ENCODE results near the gene DUSP16. TPM values are rescaled to one million over a fixed set of nuclear protein-coding genes. Genes with fewer than 3 reads are reported as not detected.
"Not testable (repeated sequence)": the region's sequence is repeated elsewhere in the genome, so short reads cannot be mapped to it uniquely, and the experiment has no call there.

The DUSP16 gene
- polyA plus RNA-seq, 5 donors, result 28.8 to 36.2 (median 31.3) TPM

DNA sequence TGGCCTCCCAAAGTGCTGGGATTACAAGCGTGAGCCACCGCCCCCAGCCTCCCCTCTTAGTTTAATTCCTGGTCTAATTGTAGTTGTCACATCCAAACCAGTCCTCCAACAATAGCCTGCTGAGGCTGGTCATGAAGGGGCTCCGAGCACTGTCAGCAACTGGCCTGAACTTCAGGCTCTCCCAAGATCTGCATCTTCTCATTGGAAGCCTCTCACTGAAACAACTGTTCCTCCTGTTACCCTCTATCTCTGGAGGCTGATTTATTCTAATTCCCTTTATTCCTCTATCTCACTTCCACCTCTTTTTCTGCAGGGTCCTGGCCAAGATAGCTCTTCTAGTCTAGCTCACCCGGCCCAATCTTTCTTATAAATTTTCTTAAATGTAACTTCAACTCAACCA lies 89.4 kb downstream of the DUSP16 start:
- no peak for DNase-seq

DNA sequence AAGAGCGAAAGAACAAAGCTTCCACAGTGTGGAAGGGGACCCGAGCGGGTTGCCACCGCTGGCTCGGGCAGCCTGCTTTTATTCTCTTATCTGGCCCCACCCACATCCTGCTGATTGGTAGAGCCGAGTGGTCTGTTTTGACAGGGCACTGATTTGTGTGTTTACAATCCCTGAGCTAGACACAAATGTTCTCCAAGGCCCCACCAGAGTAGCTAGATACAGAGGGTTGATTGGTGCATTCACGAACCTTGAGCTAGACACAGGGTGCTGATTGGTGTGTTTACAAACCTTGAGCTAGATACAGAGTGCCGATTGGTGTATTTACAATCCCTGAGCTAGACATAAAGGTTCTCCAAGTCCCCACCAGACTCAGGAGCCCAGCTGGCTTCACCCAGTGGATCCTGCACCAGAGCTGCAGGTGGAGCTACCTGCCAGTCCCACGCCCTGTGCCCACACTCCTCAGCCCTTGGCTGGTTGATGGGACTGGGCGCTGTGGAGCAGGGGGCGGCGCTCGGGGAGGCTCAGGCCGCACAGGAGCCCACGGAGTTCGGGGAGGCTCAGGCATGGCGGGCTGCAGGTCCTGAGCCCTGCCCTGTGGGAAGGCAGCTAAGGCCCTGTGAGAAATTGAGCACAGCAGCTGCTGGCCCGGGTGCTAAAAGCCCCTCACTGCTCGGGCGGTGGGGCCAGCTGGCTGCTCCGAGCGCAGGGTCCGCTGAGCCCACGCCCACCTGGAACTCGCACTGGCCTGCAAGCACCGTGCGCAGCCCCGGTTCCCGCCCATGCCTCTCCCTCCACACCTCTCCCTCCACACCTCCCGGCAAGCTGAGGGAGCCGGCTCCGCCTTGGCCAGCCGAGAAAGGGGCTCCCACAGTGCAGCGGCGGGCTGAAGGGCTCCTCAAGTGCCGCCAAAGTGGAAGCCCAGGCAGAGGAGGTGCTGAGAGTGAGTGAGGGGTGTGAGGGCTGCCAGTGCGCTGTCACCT lies 90.4 kb downstream of the DUSP16 start:
- DNase-seq, result not testable (repeated sequence)

DNA sequence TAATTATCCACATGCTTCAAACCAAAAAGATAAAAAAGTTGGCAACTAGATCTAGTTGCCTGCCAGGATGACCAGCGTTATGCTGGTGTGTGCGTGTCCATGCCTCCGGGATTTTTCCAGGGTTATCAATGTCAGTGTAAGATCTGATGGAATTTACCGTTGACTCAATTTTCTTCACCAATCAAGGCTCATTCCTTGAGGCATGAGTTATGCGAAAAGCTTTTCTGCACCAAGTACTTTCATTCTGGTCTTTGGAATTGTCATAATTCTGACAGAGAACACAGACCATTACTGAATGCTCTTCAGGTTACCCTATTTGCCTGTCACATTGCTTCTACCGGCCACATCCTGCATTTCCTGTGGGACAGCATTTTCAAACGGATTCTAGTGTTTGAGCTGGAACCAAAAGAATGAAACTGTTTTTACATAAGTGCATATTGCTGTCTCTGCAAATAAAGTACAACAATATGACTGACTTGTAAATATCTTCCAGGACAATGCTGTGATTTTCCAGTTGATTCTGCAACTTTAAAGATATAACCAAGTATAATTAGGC lies 91.8 kb downstream of the DUSP16 start:
- DNase-seq, result no peak

DNA sequence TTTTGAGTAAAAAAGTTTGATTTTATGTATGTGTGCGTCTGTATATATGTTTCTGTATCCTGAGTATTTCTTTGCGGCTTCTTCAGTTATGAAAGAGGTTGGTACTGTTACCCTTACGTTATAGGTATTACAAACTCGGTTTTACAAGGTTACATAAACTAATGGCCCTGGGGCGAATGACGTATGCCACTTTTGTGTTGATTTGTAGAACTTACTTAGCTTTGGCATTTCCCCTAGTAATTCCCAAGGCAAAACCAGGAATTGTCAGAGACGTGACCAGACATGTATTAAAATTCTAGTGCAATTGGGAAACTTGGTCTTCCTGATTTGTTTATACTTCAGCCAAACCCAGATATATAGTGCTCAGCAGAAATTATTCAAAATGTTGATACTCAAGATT lies 93.3 kb downstream of the DUSP16 start:
- DNase-seq, result no peak

DNA sequence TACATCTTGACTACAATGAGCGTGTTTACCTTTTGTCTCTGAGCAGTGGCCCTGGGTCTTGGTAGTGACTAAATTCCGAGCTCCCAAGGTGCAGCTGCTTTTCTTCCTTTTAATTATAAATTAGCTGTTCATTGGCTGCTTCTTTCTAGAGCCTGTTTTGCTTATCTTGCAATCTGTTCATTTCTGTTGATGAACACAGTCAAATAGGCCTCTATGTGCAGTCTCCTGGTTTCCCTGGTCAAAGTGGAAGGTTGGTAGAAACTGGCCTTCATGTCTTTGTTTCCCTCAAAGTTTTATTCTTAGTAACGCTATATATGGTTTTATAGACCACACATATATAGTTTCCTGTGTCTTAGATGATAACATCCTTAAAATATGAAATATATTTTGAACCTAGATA lies 94.1 kb downstream of the DUSP16 start:
- no peak for DNase-seq

DNA sequence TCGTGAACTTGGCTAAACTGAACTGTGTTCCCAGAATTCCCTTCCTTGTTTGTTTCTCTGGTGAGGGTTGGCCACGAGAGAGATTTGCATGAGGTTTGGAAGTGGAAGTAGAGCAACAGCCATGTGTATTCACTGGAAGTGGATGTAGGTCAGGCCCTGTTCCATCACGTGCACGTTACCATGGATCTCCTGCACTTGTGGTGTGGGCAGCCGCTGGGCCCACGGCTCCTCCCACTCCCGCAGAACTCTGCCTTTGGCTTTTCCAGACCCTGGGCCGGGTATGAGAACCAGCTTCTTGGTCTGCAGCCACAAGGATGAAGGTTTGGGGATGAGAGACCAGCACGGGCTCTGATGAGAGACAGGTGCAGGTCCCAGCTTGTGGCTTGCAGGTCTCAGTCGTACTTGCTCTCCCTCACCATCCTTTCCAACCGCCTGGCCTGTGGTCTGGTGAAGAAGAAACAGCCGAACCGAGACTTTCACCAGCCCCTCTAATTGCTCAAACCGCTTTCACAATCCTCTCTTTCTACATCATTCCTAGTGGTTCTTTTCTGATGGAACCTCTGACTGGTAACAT lies 94.9 kb downstream of the DUSP16 start:
- DNase-seq, result no peak

DNA sequence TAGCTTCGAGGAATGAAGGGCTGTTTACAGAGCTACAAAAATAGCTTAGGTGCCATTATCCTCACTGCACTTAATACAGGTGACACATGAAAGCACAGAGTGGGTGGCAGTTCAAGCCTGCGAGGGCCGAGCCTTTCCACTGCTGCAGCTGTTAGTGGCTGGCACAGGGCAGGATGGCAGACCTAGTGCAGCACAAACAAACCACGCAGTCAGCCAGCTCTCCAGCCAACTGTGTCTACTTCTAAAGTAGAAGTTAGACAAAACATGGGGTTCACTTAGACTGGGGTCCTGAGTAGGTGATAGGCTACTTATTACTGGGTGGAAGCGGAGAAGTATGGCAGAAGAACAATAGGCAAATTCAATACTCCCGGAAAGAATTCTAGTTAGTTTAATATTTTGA lies 95.4 kb downstream of the DUSP16 start:
- DNase-seq, result no peak

DNA sequence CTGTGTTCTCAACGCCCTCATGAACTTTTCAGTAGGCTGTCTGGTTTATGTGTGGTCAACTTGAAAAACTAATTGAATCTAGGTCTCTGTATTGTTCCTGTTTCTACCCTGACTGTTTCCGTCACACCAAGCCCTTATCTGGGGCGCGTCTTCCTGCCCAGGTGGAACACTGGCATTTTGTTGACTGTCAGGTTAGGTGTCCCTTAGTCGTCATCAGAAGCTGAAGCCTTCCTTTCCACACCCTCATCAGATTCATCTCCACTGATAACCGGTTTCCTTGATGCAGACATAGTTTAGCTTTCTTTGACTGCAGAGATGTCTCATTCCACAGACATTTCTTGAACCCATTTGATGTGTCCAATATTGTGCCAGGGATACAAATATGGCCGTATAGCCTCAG lies 96.5 kb downstream of the DUSP16 start:
- no peak for DNase-seq

DNA sequence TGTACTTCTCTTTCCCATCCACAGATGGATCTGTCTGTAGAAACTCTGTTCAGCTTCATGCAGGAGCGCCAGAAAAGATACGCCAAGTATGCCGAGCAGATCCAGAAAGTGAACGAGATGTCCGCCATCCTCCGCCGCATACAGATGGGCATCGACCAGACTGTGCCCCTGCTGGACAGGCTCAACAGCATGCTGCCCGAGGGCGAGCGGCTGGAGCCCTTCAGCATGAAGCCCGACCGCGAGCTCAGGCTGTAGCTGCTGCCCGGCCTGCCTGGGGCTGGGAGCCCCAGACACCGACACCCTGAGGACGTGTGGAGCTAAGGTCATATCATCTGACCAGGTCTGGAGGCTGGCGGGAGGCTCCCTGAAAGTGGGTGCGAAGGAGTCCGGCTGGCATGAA lies 97.1 kb downstream of the DUSP16 start:
- no peak for DNase-seq

DNA sequence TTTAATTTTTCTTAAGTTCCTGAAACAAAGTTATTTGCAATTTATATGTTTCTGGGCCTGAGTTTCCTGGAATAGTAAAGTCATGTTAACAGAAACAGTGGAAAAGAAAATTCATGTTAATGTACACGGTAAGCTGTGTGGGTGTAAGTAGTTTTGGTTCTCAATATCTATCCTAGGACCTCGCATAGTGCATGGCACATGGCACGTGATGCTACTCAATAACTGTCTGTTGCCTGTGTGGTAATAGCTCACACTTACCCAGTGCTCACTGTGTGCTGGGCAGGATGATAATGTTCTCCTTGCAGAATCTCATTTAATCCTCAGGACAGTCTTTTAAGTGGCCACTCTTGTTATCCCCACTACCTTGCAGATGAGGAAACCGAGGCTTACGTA lies 100.7 kb downstream of the DUSP16 start:
- no peak for DNase-seq

DNA sequence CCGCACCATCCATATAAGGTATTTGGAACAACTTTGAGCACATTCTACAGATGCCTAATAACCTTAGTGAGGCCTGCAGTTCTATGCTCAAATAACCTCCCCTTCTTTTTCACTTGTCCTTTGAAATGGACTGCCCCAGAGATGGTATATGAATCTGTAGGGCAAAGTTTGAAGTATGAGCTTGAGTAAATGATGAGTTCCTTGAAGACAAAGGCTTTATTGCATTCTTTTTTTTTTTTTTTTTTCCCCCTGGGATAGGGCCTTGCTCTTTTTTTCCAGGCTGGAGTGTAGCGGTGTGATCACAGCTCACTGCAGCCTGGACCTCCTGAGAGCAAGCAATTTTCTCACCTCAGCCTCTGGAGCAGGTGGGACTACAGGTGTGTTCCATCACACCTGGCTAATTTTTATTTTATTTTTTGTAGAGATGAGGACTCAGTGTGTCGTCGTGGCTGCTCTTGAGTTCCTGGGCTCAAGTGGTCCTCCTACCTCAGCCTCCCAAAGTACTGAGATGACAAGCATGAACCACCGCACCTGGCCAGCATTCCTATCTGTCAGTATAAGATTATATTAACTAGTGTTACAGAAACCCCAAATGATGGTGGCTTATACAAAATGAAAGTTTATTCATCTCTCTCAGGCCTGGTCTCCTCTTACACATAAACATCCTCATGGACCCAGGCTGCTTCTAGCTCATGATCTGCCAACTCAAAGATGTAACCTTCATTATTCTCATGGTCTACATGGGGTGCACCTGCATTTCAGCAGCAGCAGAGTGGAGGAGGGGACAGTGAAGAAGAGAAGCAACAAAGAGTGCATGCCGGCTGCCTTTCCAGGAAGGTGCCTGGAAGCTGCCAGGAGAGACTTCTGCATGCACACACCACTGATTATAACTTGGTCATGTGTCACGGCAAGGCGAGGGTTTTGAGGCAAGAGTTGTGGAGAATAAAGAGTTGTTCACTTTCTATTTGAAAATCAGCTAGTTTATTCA lies 101.4 kb downstream of the DUSP16 start:
- DNase-seq, result no peak

DNA sequence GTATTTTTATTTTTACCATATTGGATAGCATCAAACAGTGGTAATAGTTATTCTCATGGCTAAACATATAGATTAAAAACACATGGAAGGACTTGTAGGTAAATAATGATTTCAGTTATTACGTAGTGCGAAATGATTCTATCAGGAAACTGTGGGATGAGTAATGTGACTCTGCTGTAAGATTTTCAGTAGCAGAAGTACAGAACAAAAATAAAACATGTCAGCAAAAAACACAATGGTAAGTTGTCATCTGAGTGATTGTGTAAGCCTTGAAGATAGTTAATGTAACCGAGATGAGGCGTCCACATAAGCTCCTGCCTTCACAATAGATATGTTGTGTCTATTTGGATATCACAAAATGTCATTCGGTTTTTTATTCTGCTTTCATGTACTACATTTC lies 106.0 kb downstream of the DUSP16 start:
- DNase-seq, result no peak

DNA sequence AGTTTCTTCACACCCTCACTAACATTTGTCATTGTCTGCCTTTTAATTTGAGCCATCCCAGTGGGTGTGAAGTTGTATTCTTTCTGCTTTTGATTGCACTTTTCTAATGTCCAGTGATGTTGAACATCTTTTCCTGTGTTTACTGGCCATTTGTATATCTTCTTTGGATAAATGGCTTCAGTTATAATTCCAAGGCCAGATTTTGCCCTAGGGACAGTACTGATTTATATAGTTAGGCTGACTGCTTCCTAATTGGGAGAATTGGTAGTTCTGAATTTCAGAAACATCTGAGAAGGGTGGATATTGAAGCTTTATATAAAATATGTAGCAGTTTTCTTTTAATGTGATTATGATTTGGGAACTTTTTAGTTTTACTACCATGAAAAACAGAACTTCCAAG lies 108.3 kb downstream of the DUSP16 start:
- DNase-seq, result no peak

DNA sequence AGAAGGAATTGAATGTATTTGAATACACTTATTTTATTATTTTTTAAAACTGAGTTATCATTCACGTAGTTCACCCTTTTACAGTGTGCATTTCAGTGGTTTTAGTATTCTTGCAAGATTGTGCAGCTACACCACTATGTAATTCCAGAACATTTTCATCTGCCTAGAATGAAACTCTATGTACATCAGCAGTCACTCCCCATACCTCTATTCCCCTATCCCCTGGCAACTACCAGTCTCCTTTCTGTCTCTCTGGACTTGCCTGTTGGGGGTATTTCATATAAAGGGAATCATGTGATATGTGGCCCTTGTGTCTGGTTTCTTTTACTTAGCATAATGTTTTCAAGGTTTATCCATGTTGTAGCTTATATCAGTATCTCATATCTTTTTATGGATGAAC lies 109.0 kb downstream of the DUSP16 start:
- no peak for DNase-seq

DNA sequence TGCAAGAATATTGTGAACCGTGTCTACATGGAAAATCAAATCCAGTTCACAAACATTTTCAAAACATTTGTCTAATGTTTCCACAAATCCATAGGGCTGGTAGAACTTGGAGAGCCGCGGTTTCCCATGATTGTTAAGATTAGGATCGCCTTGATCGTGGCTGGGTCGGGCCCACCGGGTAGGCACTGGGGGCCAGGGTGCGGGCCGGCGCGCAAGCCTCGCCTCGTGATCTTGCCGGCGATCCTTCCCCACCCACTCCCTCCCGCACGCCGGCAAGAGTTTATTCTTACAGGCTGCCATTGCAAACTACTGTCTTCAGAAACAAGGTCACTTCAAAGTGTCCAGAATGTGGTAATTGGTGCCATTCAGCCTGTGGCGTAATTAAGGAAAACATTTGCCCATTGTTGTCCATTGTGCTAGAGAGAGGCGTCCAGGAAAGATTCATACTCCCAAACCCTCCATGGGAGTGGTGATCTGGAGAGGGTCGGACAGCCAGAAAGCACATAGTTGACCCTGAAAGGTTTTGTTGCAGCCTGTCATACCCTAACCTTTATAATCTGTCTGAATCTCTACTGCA lies 110.2 kb downstream of the DUSP16 start:
- DNase-seq, result no peak

DNA sequence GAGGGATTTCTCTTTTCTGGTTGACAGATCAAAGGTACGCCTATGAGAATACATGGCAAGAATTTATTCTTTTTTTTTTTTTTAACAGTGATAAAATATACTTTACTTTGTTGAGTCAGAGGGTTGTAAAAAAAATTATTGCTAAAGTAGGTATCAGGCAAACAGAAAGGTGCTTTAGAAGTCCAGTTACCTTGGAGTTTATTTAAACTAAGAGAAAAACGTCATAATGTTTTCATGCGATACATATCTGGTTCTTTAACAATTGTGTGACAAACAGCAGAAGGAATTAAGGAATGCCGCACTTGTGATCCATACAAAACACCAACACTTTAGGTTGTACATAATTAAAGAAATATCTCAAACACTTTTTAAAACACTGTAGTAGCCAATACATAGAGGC lies 111.6 kb downstream of the DUSP16 start:
- DNase-seq, result no peak

DNA sequence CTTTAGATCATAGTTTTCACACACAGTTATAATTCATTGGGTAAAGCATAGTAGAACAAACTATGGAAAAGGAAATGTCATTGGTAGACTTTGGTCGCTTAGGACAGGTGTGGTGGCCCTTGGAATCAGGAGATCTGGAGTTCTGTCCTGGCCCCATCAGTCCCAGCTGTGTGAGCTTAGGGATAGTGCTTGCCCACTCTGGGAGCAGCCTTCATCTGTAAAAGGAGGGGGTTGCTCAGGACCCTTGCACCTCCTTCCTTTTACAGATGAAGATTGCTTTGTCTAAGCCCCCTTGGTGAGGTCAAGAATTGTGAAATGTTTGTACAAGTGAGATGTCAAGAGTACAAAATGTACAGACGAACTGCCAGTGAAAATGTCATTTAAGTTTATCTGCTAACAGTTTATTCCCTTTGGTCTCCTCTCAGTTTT lies 112.6 kb downstream of the DUSP16 start:
- DNase-seq, result no peak

DNA sequence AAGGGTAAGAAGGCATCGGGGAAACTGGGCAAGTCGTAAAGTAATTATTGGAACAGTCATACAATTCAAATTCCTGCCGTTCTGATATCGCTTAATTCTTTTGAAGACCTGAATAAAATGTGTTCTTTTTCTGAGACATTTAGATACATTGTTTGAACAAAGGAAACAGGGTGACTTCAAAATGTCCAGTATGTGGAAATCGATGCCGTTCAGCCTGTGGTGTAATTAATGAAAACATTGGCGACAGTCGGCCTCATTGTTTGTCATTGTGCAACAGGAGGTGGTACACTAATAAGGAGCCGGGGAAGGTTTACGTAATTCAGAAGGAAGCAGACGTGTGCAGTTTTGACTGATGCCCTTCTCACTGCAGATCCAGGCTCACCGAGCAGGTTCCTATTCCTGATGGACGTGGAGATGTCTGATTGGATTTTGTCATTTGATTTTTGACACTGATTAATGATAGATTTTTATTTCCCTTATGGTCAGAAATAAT lies 113.1 kb downstream of the DUSP16 start:
- no peak for DNase-seq

DNA sequence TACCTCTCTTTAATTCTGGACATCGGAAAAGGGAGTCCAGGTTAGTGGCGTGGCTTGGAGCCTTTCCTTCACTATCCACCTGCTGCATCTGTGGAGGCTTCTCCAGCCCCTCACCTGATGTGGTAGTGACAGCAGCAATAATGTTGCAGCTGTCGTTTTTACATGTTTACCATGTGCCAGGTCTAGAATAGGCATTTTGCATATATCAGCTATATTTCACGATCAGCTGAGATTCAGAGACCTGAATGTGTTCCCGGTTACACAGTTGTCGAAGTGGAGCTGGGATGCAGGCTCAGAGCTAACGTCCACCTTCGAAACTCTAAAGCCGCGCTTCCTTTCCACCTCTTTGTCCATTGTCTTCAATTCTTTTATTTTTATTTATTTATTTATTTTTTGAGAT lies 114.8 kb downstream of the DUSP16 start:
- no peak for DNase-seq

DNA sequence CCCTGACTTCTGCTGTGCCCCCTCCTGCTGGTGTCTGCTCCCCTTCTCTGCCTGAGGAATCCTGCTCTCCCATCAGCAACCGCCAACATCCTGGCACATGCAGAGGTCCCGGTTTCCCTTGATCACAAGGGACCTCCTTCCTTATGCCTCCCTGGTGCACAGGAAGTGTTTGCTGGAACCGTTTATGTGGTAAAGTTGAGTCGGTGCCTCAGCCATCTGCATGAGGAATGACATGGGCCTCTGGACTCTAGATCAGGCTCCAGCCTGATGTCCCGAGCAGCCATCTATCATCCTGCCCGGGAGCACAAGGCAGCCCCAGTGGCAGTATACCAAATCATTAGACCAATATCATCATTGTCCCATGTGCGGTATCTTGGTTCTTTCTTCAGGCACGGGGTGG lies 115.4 kb downstream of the DUSP16 start:
- no peak for DNase-seq

DNA sequence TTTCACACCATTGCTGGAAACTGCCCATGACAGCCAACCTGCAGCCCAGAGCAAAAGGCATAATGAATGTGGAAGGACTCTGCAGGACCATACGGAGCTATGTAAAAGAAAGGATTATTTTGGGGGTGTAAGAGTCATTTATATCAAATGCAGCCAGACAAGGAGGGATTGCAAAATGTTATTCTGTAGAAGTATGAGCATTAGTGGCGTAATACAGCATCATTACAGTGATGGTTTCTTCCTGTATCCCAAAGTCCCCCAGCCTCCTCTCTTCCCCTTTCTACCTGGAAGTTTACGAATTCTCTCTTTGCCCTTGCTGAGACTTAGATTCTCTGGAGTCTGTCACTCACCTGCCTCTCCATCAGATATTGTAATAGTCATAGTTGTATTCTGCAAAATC lies 115.9 kb downstream of the DUSP16 start:
- DNase-seq, result no peak

DNA sequence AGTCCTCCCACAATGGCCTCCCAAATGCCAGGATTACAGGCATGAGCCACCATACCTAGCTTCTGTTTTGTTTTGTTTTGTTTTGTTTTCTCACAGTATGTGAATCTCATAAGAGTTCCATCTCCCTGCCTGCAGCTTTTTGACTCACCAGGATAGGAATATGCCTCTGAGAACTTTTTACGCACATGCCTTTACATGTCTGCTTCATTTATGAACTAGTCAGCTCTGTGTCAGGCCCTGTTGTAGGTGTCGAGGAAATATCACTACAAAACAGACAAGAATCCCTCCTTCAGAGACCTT lies 116.8 kb downstream of the DUSP16 start:
- no peak for DNase-seq
